Hematopoietic multipotent progenitor cell (in vitro differentiated cells): ENCODE measurements around the gene REPS1. TPM values are rescaled to one million over a fixed set of nuclear protein-coding genes. Genes with fewer than 3 reads are reported as not detected.
A peak's percentile ranks its signal among the peaks of the same experiment; 100 is the strongest.

Experiments
- DNase-seq, 3 donors: peaks; one replicate each; pipeline ENCODE4 v3.0.0-alpha.2; 2011 to 2015; ENCODE audit warnings: low read depth in 2 of 3, low spot score in 2 of 3
- total RNA-seq: library from RNA; depleted of rRNA; stranded (reverse); fragments of >200 nt; gene quantifications from one replicate; pipeline ENCODE4 v1.2.3, GENCODE V29; 2012

The REPS1 gene
- total RNA-seq, 1 donor = 38.8 TPM

DNA sequence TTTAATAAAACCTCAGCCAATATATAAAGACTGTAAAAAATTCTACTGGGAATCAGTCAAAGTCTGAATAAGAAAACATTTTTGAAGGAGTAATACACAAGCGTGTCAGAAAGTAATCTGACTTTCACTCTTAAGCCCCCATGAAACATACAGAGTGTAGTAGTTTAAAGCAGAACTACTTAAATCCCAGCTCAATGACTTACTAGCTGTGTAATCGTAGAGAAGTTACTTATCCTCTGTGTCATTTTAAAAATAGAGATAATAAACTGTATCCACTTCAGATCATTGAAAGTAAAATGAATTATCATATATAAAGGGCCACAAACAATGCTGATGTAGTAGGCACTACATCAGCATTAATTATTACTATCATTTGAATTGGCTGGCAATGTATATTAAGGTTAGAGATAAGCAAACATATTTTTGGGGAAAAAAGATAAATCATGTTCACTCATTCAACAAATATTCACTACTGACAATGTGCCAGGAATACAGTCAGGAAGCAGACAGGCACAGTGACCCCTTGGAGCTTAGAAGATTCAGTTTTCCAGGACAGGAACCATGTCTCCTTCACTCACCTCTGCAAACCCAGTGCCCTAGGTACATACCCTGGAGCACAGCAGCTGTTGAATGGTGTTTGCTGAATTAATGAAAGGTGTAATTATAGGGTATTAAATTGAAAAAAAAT is 14.4 kb downstream of the REPS1 start:
- no peak for DNase-seq

- no peak for DNase-seq
These were observed 15.8 kb downstream of the REPS1 start for GRCh38 chr6:138972226-138972665.

DNA sequence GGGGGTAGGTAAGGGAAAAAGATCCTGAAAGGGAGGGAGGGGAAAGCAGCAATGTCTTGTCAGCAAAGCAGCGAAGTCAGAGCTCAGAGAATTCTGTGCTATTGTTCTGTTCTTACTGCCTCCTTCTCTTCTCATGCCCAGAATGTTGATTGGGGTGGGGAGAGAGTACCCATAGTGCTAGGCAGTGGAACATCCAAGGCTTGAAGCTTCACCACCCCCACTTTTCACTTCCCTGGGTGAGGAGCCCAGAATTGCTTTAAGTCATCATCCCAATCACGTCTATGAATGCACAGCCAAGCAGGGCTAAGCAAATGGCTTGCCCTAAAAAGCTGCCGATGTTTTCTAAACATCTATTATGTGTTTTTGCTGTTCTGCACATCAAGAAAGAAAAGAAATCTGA is 16.5 kb downstream of the REPS1 start:
- DNase-seq = no peak

GRCh38 chr6:138970856-138971425 is 17.1 kb downstream of the REPS1 start:
- no peak for DNase-seq

- DNase-seq = no peak
These were observed 17.9 kb downstream of the REPS1 start for GRCh38 chr6:138970159-138970558.

GRCh38 chr6:138966870-138967269 is 21.2 kb downstream of the REPS1 start:
- no peak for DNase-seq

DNA sequence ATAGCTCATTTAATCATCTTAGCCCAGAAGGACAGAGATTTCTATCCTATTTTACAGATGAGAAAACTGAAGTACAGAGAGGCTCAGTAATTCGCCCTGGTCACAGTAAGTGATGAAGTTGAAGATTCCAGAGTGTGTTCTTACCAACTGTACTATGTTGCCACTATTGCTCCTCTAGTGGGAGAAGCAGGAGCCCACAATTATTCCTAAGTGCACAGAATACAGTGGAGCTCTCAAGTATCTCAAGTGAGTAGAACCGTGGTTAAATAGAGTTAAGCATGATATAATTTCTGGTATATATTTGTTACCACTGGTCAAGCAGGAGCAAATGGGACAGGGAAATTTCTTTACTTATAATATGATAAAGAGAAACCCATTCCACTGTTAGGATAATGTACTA is 22.1 kb downstream of the REPS1 start:
- no peak for DNase-seq

GRCh38 chr6:138965291-138965874 is 22.7 kb downstream of the REPS1 start:
- no peak for DNase-seq

DNA sequence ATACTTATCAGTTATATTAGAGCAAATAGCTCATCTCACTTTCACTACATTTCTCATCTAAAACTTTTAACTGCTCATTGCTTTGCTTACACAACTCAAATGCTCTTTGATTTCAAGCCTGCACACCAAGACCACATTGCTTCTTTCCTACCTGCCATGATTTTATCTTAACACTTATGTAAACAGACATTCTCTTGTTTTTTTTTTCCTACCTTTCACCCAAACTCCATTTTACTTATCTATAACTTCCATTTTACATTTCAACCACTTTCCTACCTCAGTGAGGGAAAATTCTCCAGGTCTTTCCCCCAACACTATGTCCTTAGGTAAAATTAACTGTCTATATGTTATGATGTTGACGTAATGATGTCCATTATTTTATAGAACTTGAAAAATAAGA is 24.0 kb downstream of the REPS1 start:
- DNase-seq = no peak

DNA sequence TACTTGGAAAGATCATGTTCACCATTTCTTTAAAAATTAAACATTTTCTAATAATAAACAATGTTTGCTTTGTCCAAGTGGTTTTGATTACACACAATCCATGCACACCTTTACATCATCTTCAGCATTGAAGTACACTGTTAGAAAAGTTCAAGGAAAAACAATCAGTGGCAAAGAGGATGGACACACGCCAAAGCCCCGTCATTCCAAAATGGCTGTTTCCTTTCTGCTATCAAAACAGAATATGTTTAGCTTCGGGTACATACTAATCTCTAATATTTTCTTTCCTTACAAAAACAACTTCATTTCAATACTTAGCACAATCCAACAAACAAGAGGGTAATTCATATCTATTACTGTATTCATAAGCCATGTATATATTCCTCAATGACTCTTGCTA is 24.5 kb downstream of the REPS1 start:
- DNase-seq = no peak

- DNase-seq = no peak
These were observed 24.9 kb downstream of the REPS1 start for GRCh38 chr6:138963119-138963518.

DNA sequence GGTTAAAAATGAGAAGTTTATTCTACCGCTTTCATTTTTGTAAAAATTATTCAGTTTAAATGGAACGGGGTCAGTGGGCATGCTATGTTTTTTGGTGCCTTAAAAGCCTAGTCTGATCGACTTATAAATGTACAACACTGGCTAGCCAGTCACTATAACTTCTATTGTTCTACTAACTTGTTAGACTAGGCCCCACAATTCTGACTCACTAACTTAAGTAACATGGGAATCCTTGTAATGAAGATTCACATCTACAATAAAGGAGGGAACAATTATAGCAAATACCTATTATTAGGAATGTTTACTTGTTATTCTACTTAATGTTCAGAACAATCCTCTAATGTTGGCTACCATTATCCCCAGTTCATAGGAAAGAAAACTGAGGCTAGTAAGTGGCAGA is 28.5 kb downstream of the REPS1 start:
- DNase-seq = no peak

DNA sequence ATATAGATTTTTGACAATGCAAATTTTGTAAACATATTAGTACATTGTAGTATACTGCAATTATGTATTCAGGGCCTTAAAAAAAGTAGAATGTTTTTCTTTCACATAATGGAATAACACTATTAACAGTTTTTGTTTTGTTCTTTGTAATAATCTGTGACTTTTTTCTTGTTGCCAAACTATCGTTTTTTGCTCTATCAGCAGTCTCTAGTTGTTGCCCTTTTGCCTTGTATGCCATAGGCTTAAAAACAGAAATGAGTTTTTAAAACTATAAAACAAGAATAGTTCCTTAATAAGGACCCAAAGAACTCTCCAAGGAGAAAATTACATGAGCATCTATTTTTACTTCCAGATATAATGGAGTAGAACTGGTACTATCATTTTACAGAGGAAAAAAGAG is 29.5 kb downstream of the REPS1 start:
- DNase-seq = no peak

DNA sequence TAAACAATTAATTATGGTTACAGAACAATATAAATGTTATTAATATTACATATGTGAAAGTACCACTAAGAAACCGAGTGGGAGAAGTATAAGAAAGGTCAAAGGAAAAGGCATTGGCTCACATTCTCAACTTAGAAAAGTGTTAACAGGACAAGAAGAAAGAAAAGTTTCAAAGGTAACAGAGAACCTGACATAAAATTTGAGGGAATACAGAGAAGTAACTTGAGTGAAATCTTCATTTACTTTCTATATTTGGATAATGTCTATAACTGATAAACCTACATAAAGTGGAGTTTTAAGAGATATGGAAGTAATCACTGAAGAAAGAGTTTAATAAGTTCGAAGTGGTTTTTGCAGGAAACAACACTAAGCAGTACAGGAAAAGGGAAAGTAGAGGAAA is 30.1 kb downstream of the REPS1 start:
- no peak for DNase-seq

DNA sequence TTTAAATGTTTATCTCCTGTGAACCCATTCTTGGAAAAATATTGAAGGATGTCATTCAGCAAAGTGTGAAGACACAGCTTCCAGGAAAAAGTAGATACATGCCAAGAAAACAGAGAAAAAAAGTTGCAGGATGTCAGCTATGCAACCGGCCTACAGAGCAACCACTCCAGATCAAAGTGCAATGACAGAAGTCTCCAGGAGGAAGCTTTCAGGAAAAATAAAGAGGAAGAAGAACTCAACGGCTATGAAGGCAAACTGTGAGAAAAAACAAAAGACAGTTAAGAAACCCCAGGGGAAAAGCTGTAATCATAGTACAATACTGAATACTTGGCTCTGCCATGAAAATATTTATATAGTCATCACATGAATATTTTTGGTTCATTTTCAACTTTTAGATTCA is 30.6 kb downstream of the REPS1 start:
- DNase-seq = no peak

DNA sequence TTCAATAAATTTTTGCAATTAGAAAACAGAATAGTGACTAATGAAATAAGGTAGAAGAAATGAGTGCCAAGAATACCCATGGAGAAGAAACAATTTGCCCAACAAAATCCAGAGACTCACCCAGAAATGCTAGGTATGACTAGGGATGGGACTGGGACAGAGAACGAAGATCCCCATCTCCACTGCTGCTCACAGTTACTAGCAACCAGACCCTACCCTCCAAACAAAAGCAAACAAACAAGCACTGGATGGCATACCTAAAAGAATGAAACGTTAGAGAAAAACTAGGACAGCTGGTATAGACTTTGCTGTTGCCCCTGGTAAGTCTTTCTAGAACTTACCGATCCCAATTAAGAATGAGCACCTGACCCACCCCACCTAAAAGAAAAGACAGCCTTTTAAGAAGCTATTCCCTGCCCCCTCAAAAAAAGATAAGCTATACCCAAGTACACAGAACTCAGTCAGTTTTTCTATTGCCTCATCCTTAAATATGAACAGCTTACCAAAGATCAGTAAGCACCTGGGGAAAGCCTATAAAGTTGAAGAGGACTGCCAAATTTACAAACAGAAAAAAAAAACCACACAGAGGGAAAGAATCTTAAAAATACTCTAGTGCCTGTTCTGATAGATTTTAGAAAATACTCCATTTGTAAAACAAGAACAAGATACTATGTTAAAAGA is 31.7 kb downstream of the REPS1 start:
- no peak for DNase-seq

DNA sequence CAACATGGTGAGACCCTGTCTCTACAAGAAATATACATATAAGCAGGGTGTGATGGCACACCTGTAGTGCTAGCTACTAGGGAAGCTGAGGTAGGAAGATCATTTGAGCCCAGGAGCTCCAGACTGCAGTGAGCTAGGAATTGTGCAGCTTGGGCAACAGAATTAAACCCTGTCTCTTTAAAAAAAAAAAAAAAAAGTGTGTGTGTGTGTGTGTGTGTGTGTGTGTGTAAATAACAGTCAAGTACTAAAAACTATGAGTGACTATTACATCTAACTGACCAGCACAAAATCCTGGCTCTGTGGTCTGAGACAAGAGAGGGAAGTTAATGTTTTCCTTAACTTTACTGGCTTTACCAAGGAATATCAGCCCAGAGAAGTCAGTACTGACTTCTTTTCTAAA is 32.8 kb downstream of the REPS1 start:
- DNase-seq = no peak

DNA sequence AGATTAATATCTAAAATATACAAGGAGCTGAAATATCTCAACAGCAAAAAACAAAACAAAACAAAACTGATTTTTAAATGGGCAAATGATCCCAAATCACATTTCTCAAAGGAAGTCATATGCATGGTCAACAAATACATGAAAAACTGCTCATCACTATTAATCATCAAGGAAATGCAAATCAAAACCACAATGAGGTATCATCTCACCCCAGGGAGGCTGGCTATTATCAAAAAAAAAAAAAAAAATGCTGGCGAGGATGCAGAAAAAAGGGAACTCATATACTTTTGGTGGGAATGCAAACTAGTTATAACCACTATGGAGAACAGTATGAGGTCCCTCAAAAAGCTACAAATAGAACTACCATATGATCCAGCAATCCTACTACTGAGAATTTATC is 34.6 kb downstream of the REPS1 start:
- no peak for DNase-seq

GRCh38 chr6:138948546-138949179 is 39.4 kb downstream of the REPS1 start:
- DNase-seq = no peak

DNA sequence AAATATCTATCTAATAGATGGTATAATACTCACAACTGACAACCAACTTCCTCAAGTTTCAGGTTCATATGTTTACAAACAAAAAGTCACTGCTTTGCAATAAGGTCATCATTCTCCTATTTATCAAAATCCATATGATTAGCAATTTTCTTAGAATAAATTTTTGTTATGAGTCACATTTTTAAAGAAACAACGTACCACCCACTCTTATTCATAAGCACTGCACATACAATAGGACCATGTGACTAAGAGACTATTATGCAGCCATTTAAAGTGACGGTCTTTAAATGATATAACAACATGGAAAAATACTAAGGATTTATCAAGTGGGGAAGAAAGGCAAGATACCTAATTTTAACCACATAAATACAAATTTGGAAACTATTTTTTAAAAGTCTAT is 40.0 kb downstream of the REPS1 start:
- no peak for DNase-seq

DNA sequence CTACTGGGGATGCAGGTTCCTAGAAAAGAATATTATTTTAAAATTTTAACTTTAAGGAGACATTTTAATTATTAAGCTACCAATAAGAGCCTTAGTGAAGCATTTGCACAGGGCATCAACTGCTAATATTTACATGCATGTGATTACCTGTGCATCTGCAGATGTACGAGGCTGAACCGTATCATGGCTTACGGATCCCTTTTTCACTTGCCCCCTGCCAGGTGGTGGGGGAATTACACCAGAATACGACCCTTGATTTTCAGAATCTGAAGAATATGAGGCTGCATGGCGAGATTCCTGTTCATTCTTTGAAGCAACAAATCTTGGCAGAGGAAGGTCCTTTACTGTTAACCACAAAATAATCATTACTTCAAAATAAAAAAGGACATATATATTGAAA is 42.7 kb downstream of the REPS1 start:
- DNase-seq = peak in 1 of 3 donors; percentile 14
